Lung (tissue), 12 donors: ENCODE results near the gene SH3PXD2A. TPM values are rescaled to one million over a fixed set of nuclear protein-coding genes. Genes with fewer than 3 reads are reported as not detected.

Source experiments
- ATAC-seq: fragments of 200-7000 bp; cut with Tn5 transposase; one replicate; pipeline ENCODE4 v1.9.1; 2020; ENCODE audit warnings: moderate number of reproducible peaks; ENCODE audit not compliant: insufficient read depth, low FRiP score
- DNase-seq, 3 donors: peaks; one replicate each; pipeline ENCODE4 v3.0.0-alpha.2; 2013 to 2017
- H3K27ac ChIP-seq, 2 donors: one replicate each; pipeline ENCODE4 v1.5.1; 2013; ENCODE audit warnings: mild to moderate bottlenecking in 2 of 2, moderate library complexity in 2 of 2, control low read depth in 1 of 2, inconsistent platforms in 1 of 2, low read depth in 1 of 2, low read length in 1 of 2
- H3K27me3 ChIP-seq, 3 donors: one replicate each; pipeline ENCODE4 v1.5.1; 2013; ENCODE audit warnings: low read length in 2 of 3; ENCODE audit not compliant: control insufficient read depth in 3 of 3, insufficient read depth in 3 of 3
- H3K36me3 ChIP-seq, 4 donors: one replicate each; pipeline ENCODE4 v1.5.1; 2013; ENCODE audit warnings: low read length in 4 of 4, mild to moderate bottlenecking in 1 of 4, moderate library complexity in 1 of 4; ENCODE audit not compliant: control insufficient read depth in 4 of 4, insufficient read depth in 4 of 4
- H3K4me1 ChIP-seq, 5 donors: one replicate each; pipeline ENCODE4 v1.5.1; 2013; ENCODE audit warnings: low read length in 5 of 5, mild to moderate bottlenecking in 2 of 5, moderate library complexity in 1 of 5; ENCODE audit not compliant: control insufficient read depth in 5 of 5, insufficient read depth in 5 of 5
- H3K4me3 ChIP-seq: one replicate; pipeline ENCODE4 v1.5.1; 2013; ENCODE audit warnings: mild to moderate bottlenecking, control low read depth, moderate library complexity
- H3K9ac ChIP-seq, 2 donors: one replicate each; pipeline ENCODE4 v1.5.1; 2013; ENCODE audit warnings: low read length in 2 of 2, control low read depth in 1 of 2; ENCODE audit not compliant: insufficient read depth in 1 of 2
- H3K9me3 ChIP-seq, 4 donors: one replicate each; pipeline ENCODE4 v1.5.1; 2013; ENCODE audit warnings: low read length in 3 of 4, mild to moderate bottlenecking in 1 of 4, moderate library complexity in 1 of 4; ENCODE audit not compliant: control insufficient read depth in 4 of 4, insufficient read depth in 3 of 4
- WGBS, 2 donors: extraction: QIAGEN DNeasy Blood & Tissue Kit; methylation state at CpG; one replicate each; pipeline ENCODE4 v1.1.7; 2013; 5-methylcytosine and 5-hydroxymethylcytosine counted together
- polyA plus RNA-seq, 2 donors: library from polyadenylated mRNA; stranded (reverse); fragments of 200-250 nt; gene quantifications; one replicate each; pipeline ENCODE4 v1.2.1, GENCODE V29; 2013
- total RNA-seq, 2 donors: library from RNA; depleted of rRNA in 1 of 2; stranded (reverse); fragments of >200 nt in 1 of 2; gene quantifications; one replicate each; pipeline ENCODE4 v1.2.1, GENCODE V29; 2014 to 2021
- TF ChIP-seq, protein P1 (sequence below): IDR thresholded peaks from 2 replicates; pipeline ENCODE4 v1.5.1; 2012; ENCODE audit warnings: mild to moderate bottlenecking; ENCODE audit errors: control extremely low read depth, extremely low read depth
- donor health status: control.
- donor health status: control.
- donor health status: Bipolar disorder and iron deficiency.
- donor health status: healthy.
- donor health status: DM: yes; HTN: yes; CAD: no.

SH3PXD2A gene
- total and polyA plus RNA-seq, 4 donors = 9.9 to 53.2 (median 29.2) TPM

DNA sequence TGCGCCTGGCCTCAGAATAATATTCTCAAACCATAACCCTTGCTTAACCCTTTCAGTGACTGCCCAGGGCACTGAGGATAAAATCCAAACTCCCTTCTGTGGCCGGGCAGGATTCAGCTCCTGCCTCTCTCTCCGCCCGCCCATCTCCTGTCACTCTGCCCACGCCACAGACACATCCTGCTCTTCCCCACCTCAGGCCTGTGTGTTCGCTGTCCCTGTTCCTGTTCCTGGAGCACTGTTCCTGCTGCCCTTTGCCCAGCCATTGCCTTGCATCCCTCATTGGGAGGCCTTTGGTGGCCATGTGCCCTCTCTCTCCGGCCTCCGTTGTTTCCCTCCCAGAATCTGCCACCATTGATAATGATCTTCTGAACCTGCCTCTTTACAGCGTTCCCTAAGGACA lies 108.8 kb downstream of the SH3PXD2A start:
- TF ChIP-seq, protein P1, sequence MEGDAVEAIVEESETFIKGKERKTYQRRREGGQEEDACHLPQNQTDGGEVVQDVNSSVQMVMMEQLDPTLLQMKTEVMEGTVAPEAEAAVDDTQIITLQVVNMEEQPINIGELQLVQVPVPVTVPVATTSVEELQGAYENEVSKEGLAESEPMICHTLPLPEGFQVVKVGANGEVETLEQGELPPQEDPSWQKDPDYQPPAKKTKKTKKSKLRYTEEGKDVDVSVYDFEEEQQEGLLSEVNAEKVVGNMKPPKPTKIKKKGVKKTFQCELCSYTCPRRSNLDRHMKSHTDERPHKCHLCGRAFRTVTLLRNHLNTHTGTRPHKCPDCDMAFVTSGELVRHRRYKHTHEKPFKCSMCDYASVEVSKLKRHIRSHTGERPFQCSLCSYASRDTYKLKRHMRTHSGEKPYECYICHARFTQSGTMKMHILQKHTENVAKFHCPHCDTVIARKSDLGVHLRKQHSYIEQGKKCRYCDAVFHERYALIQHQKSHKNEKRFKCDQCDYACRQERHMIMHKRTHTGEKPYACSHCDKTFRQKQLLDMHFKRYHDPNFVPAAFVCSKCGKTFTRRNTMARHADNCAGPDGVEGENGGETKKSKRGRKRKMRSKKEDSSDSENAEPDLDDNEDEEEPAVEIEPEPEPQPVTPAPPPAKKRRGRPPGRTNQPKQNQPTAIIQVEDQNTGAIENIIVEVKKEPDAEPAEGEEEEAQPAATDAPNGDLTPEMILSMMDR = no peak
- DNase-seq = no peak
- Histone ChIP-seq H3K9ac (no peak overlapping the region), H3K27me3 (no peaks in the 10 kb centered on the region), H3K4me3 (no peak overlapping the region), H3K9me3 (no peaks in the 10 kb centered on the region), H3K36me3 (peaks cover 0 to 5% (median 0%) of the 10 kb centered on the region in 4 donors), H3K27ac (no peak overlapping the region), H3K4me1 (peaks cover 0 to 11% (median 1%) of the 10 kb centered on the region in 5 donors)
- no peak for ATAC-seq
- 75 to 84% methylated on average over 9 of the region's 9 CpGs for WGBS, 2 donors

DNA sequence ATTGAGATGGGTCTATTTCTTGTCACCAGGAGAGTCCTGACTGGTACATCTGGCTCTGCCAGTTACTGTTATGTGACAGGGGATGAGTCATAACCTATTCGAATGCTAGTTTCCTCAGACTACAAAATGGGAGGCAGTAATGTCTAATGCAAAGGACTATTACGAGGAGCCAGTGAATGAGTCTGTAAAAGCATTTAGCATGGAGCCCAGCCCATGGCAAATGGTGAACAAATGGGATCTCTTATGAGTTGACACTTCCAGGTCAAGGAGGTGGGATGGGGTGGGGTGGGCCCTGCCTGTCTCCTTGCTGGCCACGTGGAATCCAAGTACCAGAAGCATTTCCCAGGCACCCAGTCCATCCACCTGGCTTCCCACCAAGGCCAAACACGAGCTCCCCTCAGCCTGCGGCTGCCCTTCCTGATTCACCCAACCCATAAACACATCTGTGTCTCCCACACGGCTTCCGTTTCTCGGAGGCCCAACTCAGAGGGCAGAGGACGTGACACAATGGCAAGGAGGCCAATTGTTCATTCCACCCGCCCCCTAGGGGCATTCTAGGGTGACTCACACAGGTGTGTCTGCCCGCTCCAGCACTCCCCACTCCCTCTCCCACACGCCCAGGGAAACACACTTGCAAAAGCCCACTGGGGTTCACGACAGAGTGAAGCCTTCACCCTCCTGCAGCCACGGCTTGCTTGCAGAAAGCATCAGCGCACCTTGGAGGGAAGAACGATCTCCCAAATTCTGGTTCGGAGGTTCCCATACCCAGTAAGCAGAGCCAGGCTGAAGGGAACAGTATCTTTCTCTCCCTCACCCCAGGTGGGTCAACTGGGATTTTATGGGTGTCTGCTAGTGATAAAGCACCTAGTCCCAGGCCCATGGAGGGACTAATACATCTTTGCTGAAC lies 109.8 kb downstream of the SH3PXD2A start:
- Histone ChIP-seq H3K27ac (peak overlapping the region in 1 of 2 donors; percentile 30), H3K9ac (peak overlapping the region in 1 of 2 donors; percentile 23), H3K27me3 (no peaks in the 10 kb centered on the region), H3K4me3 (no peak overlapping the region), H3K9me3 (no peaks in the 10 kb centered on the region), H3K36me3 (peaks cover 0 to 5% (median 0%) of the 10 kb centered on the region in 4 donors), H3K4me1 (peaks cover 5 to 13% (median 6%) of the 10 kb centered on the region in 5 donors)
- WGBS, 2 donors = 69 to 73% methylated on average over 16 to 17 of the region's 17 CpGs
- TF ChIP-seq, protein P1 = no peak
- ATAC-seq (no peak), DNase-seq (no peak)

DNA sequence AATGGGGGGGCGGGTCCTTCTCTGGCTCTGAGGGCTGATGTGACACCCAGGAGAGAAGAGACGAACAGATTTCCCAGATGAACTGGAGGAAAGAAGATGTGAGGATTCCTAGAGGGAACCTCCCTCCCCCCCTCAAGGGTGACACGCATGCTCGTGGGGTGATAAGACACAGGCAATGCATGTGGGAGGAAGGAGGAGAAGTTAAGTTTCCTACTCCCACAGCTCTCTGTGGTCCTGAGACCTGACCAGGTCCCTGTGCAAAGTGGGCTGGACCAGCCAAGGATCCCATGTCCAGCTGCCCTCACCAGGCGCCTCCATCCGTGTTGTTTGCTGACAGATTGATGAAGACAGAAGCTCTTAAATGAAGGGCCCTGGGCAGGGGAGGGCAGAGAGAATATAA lies 112.6 kb downstream of the SH3PXD2A start:
- Histone ChIP-seq H3K9me3 (no peaks in the 10 kb centered on the region), H3K27ac (no peak overlapping the region), H3K9ac (no peak overlapping the region), H3K4me3 (no peak overlapping the region), H3K36me3 (peaks cover 0 to 3% (median 0%) of the 10 kb centered on the region in 4 donors), H3K4me1 (peaks cover 16 to 30% (median 18%) of the 10 kb centered on the region in 5 donors), H3K27me3 (no peaks in the 10 kb centered on the region)
- TF ChIP-seq, protein P1 = no peak
- ATAC-seq = no peak
- DNase-seq = no peak
- WGBS, 2 donors = 81 to 86% methylated on average over 6 of the region's 6 CpGs
